Esophagus muscularis mucosa (tissue), 4 donors: ENCODE results near the gene CAMTA1. TPM values are rescaled to one million over a fixed set of nuclear protein-coding genes. Genes with fewer than 3 reads are reported as not detected.

Source experiments
- DNase-seq: peaks from one replicate; pipeline ENCODE4 v3.0.0-alpha.2; 2017; ENCODE audit errors: extremely low spot score
- H3K27ac ChIP-seq, 4 donors: fragments of 200-600 bp; sonication (generic); replicated peaks in 1 of 4; 1 replicate in 3 of 4; 2 replicates in 1 of 4; pipeline ENCODE4 v1.5.1; 2016 to 2019; ENCODE audit warnings: mild to moderate bottlenecking in 1 of 4
- H3K27me3 ChIP-seq, 4 donors: fragments of 200-600 bp; sonication (generic); one replicate each; pipeline versions ENCODE4 v1.5.1 to v1.6.0; 2016 to 2019
- H3K36me3 ChIP-seq, 4 donors: fragments of 200-600 bp; sonication (generic); one replicate each; pipeline ENCODE4 v1.5.1; 2016 to 2019
- H3K4me1 ChIP-seq, 4 donors: fragments of 200-600 bp; sonication (generic); one replicate each; pipeline ENCODE4 v1.5.1; 2016 to 2019
- H3K4me3 ChIP-seq, 4 donors: fragments of 200-600 bp; sonication (generic); 1 replicate in 2 of 4; 2 replicates in 2 of 4; pipeline ENCODE4 v1.5.1; 2016 to 2019; ENCODE audit warnings: mild to moderate bottlenecking in 4 of 4, moderate library complexity in 1 of 4
- H3K9me3 ChIP-seq, 4 donors: fragments of 200-600 bp; sonication (generic); 1 replicate in 3 of 4; 2 replicates in 1 of 4; pipeline ENCODE4 v1.5.1; 2016 to 2019
- CTCF ChIP-seq, 3 experiments: fragments of 200-600 bp in 2 of 3; fragments of 450-650 bp in 1 of 3; sonication (generic) in 2 of 3; IDR thresholded peaks; one replicate each; pipeline ENCODE4 v1.5.1; 2017 to 2019; ENCODE audit warnings: antibody characterized with exemption in 3 of 3, mild to moderate bottlenecking in 2 of 3, moderate library complexity in 1 of 3
- EP300 ChIP-seq: sonication (generic); formaldehyde crosslinking; IDR thresholded peaks from one replicate; pipeline ENCODE4 v1.6.1; 2017; ENCODE audit warnings: antibody characterized with exemption
- POLR2A ChIP-seq: fragments of 450-650 bp; IDR thresholded peaks from one replicate; pipeline ENCODE4 v1.6.1; 2017; ENCODE audit warnings: antibody characterized with exemption, moderate library complexity, mild to moderate bottlenecking, low read depth
- POLR2AphosphoS5 ChIP-seq, 2 donors: sonication (generic); formaldehyde crosslinking; IDR thresholded peaks; one replicate each; pipeline ENCODE4 v1.6.1; 2017; ENCODE audit warnings: antibody characterized with exemption in 2 of 2
- WGBS: methylation state at CpG from one replicate; pipeline ENCODE4 v1.1.5; 2018; 5-methylcytosine and 5-hydroxymethylcytosine counted together
- intact Hi-C: fragments of 100-400 bp; cut with DNase I; formaldehyde crosslinking; loops from one replicate; pipeline ENCODE4 v1.15.1; 2023
- total RNA-seq, 4 donors: library from RNA; depleted of rRNA; stranded (reverse); fragments of >200 nt; gene quantifications; one replicate each; pipeline versions ENCODE4 v1.1.0 to v1.2.1, GENCODE V29; 2016

CAMTA1 gene
- total RNA-seq, 4 donors from 2014 or later, result 109 to 226 (median 139) TPM

- no peak for TF ChIP-seq CTCF (IDR thresholded peaks at IDR 0.05)
- TF ChIP-seq POLR2A, result no peak
- no peak for TF ChIP-seq POLR2AphosphoS5 (IDR thresholded peaks at IDR 0.05)
- TF ChIP-seq EP300, result no peak
- H3K4me3 ChIP-seq, result no peak overlapping the region
- no peaks in the 10 kb centered on the region for H3K36me3 ChIP-seq
- no peaks in the 10 kb centered on the region for H3K27me3 ChIP-seq
- no peak for DNase-seq
- H3K9me3 ChIP-seq, result no peaks in the 10 kb centered on the region
- intact Hi-C loops, result no loop called here
- no peak overlapping the region for H3K27ac ChIP-seq
- 93% methylated on average over 5 of the region's 12 CpGs for WGBS
- peaks cover 0 to 2% (median under 1%) of the 10 kb centered on the region in 4 donors for H3K4me1 ChIP-seq
These were observed 711.9 kb downstream of the CAMTA1 start for GRCh38 chr1:7497107-7497637.

GRCh38 chr1:7500381-7501083, 715.3 kb downstream of the CAMTA1 start:
- intact Hi-C loops, result no loop called here
- H3K27me3 ChIP-seq, result no peaks in the 10 kb centered on the region
- DNase-seq, result no peak
- no peak for TF ChIP-seq POLR2A
- TF ChIP-seq POLR2AphosphoS5 (IDR thresholded peaks at IDR 0.05), result no peak
- no peaks in the 10 kb centered on the region for H3K4me1 ChIP-seq
- no peak overlapping the region for H3K27ac ChIP-seq
- no peaks in the 10 kb centered on the region for H3K36me3 ChIP-seq
- H3K4me3 ChIP-seq, result no peak overlapping the region
- H3K9me3 ChIP-seq, result no peaks in the 10 kb centered on the region
- WGBS, result 92% methylated on average over 9 of the region's 22 CpGs

- WGBS, result 78% methylated on average over 10 of the region's 10 CpGs
- TF ChIP-seq POLR2A, result no peak
- no peak for TF ChIP-seq POLR2AphosphoS5 (IDR thresholded peaks at IDR 0.05)
- no peak for TF ChIP-seq EP300
- no peak for TF ChIP-seq CTCF (IDR thresholded peaks at IDR 0.05)
- intact Hi-C loops, result no loop called here
These were observed 715.8 kb downstream of the CAMTA1 start for GRCh38 chr1:7501084-7501491.

GRCh38 chr1:7501723-7502603, 716.7 kb downstream of the CAMTA1 start:
- TF ChIP-seq EP300, result no peak
- no peak for TF ChIP-seq CTCF (IDR thresholded peaks at IDR 0.05)
- TF ChIP-seq POLR2AphosphoS5 (IDR thresholded peaks at IDR 0.05), result no peak
- TF ChIP-seq POLR2A, result no peak
- DNase-seq, result no peak
- Histone ChIP-seq H3K9me3 (no peaks in the 10 kb centered on the region), H3K27me3 (no peaks in the 10 kb centered on the region), H3K36me3 (no peaks in the 10 kb centered on the region), H3K4me1 (no peaks in the 10 kb centered on the region), H3K27ac (no peak overlapping the region), H3K4me3 (no peak overlapping the region)
- 76% methylated on average over 12 of the region's 15 CpGs for WGBS
- intact Hi-C loops, result no loop called here

More at GRCh38 chr1:7501084-7501491, 715.8 kb downstream of the CAMTA1 start:
- H3K27ac ChIP-seq, result no peak overlapping the region
- H3K4me3 ChIP-seq, result no peak overlapping the region
- no peaks in the 10 kb centered on the region for H3K9me3 ChIP-seq
- no peak for DNase-seq
- no peaks in the 10 kb centered on the region for H3K4me1 ChIP-seq
- H3K36me3 ChIP-seq, result no peaks in the 10 kb centered on the region
- H3K27me3 ChIP-seq, result no peaks in the 10 kb centered on the region
